C4-2B (cell line): ENCODE measurements around the gene SERINC5.

Experiments used
- ZFX ChIP-seq: fragments of 450-650 bp; IDR thresholded peaks from 2 replicates; pipeline ENCODE4 v1.6.1; 2017
- TF ChIP-seq, protein P1 (sequence below): fragments of 450-650 bp; conservative IDR thresholded peaks from 2 replicates; pipeline ENCODE4 v1.5.1; 2017; ENCODE audit warnings: mild to moderate bottlenecking

DNA sequence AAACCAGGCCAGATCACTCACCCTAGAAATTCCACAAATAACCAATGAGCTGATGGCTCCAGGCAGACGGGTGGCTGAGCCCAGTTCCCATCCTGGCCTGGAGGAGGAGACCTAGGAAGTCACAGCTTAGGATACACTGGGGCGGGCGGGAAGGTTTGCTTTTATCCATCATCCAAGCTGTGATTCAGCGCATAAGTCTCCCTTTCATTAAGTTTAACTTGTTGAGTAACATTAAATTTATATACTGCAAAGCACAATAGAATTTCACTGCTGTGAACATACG, 165.0 kb downstream of the SERINC5 start:
- TF ChIP-seq, protein P1, sequence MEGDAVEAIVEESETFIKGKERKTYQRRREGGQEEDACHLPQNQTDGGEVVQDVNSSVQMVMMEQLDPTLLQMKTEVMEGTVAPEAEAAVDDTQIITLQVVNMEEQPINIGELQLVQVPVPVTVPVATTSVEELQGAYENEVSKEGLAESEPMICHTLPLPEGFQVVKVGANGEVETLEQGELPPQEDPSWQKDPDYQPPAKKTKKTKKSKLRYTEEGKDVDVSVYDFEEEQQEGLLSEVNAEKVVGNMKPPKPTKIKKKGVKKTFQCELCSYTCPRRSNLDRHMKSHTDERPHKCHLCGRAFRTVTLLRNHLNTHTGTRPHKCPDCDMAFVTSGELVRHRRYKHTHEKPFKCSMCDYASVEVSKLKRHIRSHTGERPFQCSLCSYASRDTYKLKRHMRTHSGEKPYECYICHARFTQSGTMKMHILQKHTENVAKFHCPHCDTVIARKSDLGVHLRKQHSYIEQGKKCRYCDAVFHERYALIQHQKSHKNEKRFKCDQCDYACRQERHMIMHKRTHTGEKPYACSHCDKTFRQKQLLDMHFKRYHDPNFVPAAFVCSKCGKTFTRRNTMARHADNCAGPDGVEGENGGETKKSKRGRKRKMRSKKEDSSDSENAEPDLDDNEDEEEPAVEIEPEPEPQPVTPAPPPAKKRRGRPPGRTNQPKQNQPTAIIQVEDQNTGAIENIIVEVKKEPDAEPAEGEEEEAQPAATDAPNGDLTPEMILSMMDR = no peak
- TF ChIP-seq ZFX = no peak
